ENCODE measurements around the gene GAS7. TPM values are rescaled to one million over a fixed set of nuclear protein-coding genes. Genes with fewer than 3 reads are reported as not detected.

The GAS7 gene
- total RNA-seq, 2 experiments from 2014 or later, result 0.60 to 1.3 TPM

GRCh38 chr17:9971991-9972390 lies 226.4 kb downstream of the GAS7 start:
- Mint-ChIP-seq H3K4me1 (no peaks in the 10 kb centered on the region), H3K36me3 (ENCODE audit: low read depth) (no peaks in the 10 kb centered on the region), H3K9me3 (ENCODE audit: low read depth) (no peaks in the 10 kb centered on the region), H3K27me3 (no peaks in the 10 kb centered on the region), H3K4me3 (no peak overlapping the region), H3K27ac (no peak overlapping the region)
- ChIA-PET CTCF (interaction anchor here (0.8 kb wide), 1 partner anchor 12 kb away, joined by 4 read pairs; no protein-coding TSS in a partner anchor), POLR2A (no interaction called here)
- no peak for ATAC-seq
- no peak for DNase-seq
- intact Hi-C loops (cut with DNase I, micrococcal nuclease), result no loop called here

GRCh38 chr17:9969301-9969935 lies 229.0 kb downstream of the GAS7 start:
- Mint-ChIP-seq H3K27me3 (peaks cover 1% of the 10 kb centered on the region), H3K4me1 (no peaks in the 10 kb centered on the region), H3K27ac (no peak overlapping the region), H3K4me3 (no peak overlapping the region), H3K36me3 (ENCODE audit: low read depth) (no peaks in the 10 kb centered on the region), H3K9me3 (ENCODE audit: low read depth) (no peaks in the 10 kb centered on the region)
- ATAC-seq (no peak), DNase-seq (no peak)
- intact Hi-C loops (cut with DNase I, micrococcal nuclease), result loop anchor here in 1 of 2 experiments (10.0 kb wide), 1 partner anchor 655 kb away; no protein-coding TSS in a partner anchor
- ChIA-PET POLR2A (no interaction called here), CTCF (interaction anchor here (0.6 to 0.7 kb wide), 2 partner anchors 9 to 65 kb away, joined by 3 to 4 read pairs; no protein-coding TSS in a partner anchor)

DNA sequence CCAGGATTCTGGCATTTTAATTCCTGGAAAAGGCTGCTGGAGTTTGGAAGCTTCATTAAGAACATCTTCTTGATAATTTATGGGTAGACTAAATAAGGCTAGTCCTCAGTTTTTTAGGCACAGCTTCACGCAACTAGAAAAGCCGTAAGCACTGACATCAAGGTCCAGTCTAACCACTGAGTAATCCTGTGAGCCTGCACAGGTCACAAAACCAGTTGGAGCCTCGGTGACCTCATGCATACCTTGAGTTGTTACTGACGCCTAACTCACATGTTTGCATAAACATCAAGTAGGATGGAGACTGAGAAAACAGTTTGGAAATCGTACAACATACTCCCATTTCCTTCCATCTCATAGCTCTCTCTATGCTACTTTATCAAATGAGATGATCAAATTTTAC lies 229.5 kb downstream of the GAS7 start:
- ATAC-seq, result no peak
- intact Hi-C loops (cut with DNase I, micrococcal nuclease), result loop anchor here in 1 of 2 experiments (10.0 kb wide), 1 partner anchor 656 kb away; no protein-coding TSS in a partner anchor
- no peak for DNase-seq
- H3K9me3 Mint-ChIP-seq (ENCODE audit: low read depth), result no peaks in the 10 kb centered on the region
- H3K36me3 Mint-ChIP-seq (ENCODE audit: low read depth), result no peaks in the 10 kb centered on the region
- ChIA-PET CTCF (interaction anchor here (0.7 to 1.2 kb wide), 2 partner anchors 9 to 256 kb away, joined by 3 to 5 read pairs; no protein-coding TSS in a partner anchor), POLR2A (no interaction called here)
- no peak overlapping the region for H3K27ac Mint-ChIP-seq
- peaks cover 1% of the 10 kb centered on the region for H3K27me3 Mint-ChIP-seq
- no peaks in the 10 kb centered on the region for H3K4me1 Mint-ChIP-seq
- H3K4me3 Mint-ChIP-seq, result no peak overlapping the region

DNA sequence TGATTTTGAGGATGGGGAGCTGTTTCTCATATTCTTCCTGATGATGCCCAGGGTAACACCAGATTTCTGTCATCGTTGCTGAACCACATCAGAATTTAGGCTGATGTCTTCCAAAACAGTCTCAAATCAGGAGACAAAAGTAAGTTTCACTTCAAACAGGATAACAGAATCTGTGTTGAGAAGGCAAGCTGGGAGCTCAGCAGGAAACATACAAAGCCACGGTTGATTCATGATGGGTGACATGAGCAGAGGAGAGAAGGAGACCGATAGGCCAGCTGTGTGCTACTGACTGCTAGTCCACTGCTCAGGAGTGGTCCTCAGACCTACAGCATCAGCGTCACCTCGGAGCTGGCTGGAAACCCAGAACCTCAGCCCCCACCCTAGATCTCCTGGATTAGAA lies 230.4 kb downstream of the GAS7 start:
- DNase-seq (no peak), ATAC-seq (no peak)
- Mint-ChIP-seq H3K9me3 (ENCODE audit: low read depth) (no peaks in the 10 kb centered on the region), H3K27me3 (peaks cover 1% of the 10 kb centered on the region), H3K4me1 (no peaks in the 10 kb centered on the region), H3K4me3 (no peak overlapping the region), H3K36me3 (ENCODE audit: low read depth) (no peaks in the 10 kb centered on the region), H3K27ac (no peak overlapping the region)
- POLR2A ChIA-PET, result no interaction called here
- intact Hi-C loops (cut with DNase I, micrococcal nuclease), result loop anchor here in 1 of 2 experiments (10.0 kb wide), 1 partner anchor 657 kb away; no protein-coding TSS in a partner anchor
- CTCF ChIA-PET, result interaction anchor here (1.2 to 1.7 kb wide), 3 partner anchors 19 to 257 kb away, joined by 3 to 5 read pairs (median 4); no protein-coding TSS in a partner anchor

DNA sequence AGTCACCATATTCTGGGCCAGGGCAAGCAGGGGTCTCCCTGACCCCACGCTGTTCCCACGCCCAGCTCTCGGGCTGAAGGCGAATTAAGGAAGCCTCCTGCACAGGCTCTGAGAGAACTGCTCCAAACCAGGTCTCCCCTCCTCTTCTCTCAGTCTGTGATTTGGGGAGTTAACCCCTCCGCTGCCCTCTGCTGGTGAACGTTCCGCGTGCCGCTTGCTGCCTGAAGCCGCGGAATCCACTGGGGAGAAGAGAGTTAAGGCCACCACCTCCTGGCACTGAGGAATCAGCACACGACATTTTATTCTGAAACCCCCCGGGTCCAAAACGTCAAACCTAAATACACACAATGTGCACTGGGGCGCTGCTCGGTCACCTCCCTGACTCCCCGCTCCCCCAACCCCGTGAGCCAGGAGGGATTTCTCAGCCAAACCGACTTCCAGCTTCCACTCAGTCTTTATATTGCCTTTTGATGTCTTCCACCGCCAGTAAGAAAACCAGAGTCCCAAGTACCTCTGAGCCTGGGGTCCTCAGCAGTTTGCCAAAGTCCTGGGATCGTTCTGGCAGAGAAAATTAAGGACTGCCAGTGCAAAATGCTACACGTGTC lies 238.9 kb downstream of the GAS7 start:
- CTCF ChIA-PET, result interaction anchor here (0.7 to 1.0 kb wide), 2 partner anchors 9 to 225 kb away, joined by 3 read pairs; no protein-coding TSS in a partner anchor
- peak; percentile 71 for DNase-seq
- intact Hi-C loops (cut with DNase I, micrococcal nuclease), result loop anchor here in 1 of 2 experiments (1.0 to 10.0 kb wide), 2 partner anchors 35 to 235 kb away; no protein-coding TSS in a partner anchor
- Mint-ChIP-seq H3K36me3 (ENCODE audit: low read depth) (no peaks in the 10 kb centered on the region), H3K4me1 (no peaks in the 10 kb centered on the region), H3K9me3 (ENCODE audit: low read depth) (no peaks in the 10 kb centered on the region), H3K27me3 (peaks cover 4% of the 10 kb centered on the region), H3K27ac (no peak overlapping the region), H3K4me3 (no peak overlapping the region)
- POLR2A ChIA-PET, result no interaction called here
- ATAC-seq, result no peak

GRCh38 chr17:9958586-9959281 lies 239.7 kb downstream of the GAS7 start:
- H3K4me1 Mint-ChIP-seq, result no peaks in the 10 kb centered on the region
- intact Hi-C loops (cut with DNase I, micrococcal nuclease), result loop anchor here in 1 of 2 experiments (1.0 to 10.0 kb wide), 2 partner anchors 34 to 234 kb away; no protein-coding TSS in a partner anchor
- no peak for ATAC-seq
- no peak for DNase-seq
- ChIA-PET POLR2A (no interaction called here), CTCF (interaction anchor here (0.6 to 1.0 kb wide), 3 partner anchors 34 to 660 kb away, joined by 3 read pairs; no protein-coding TSS in a partner anchor)
- H3K27me3 Mint-ChIP-seq, result peaks cover 4% of the 10 kb centered on the region
- no peak overlapping the region for H3K27ac Mint-ChIP-seq
- H3K36me3 Mint-ChIP-seq (ENCODE audit: low read depth), result no peaks in the 10 kb centered on the region
- no peak overlapping the region for H3K4me3 Mint-ChIP-seq
- H3K9me3 Mint-ChIP-seq (ENCODE audit: low read depth), result no peaks in the 10 kb centered on the region

DNA sequence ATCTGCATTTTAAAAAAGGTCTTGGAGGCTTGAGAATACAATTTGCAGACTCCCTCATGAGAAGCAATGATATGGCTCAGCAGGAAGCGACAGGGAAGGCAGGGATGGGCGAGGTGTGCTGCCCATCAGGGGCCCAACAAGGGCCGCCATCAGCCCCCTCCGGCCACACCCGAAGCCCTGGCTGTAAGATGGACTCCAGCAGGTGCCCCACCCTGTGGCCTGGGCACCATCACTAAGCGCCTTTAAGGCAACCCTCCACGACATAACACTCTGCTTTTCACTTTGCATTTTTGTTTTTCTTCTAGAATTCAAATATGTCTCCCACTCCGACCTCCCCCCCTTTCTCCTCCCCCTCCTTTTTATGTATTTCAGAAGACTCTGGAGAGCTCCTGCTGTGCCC lies 241.2 kb downstream of the GAS7 start:
- ChIA-PET CTCF (no interaction called here), POLR2A (no interaction called here)
- intact Hi-C loops (cut with DNase I, micrococcal nuclease), result loop anchor here in 1 of 2 experiments (10.0 kb wide), 1 partner anchor 232 kb away; no protein-coding TSS in a partner anchor
- no peaks in the 10 kb centered on the region for H3K4me1 Mint-ChIP-seq
- no peak overlapping the region for H3K27ac Mint-ChIP-seq
- DNase-seq (no peak), ATAC-seq (no peak)
- no peaks in the 10 kb centered on the region for H3K9me3 Mint-ChIP-seq (ENCODE audit: low read depth)
- H3K36me3 Mint-ChIP-seq (ENCODE audit: low read depth), result no peaks in the 10 kb centered on the region
- H3K27me3 Mint-ChIP-seq, result peaks cover 4% of the 10 kb centered on the region
- H3K4me3 Mint-ChIP-seq, result no peak overlapping the region

- no peak overlapping the region for H3K27ac Mint-ChIP-seq
- ATAC-seq (no peak), DNase-seq (no peak)
- CTCF ChIA-PET, result no interaction called here
- no peaks in the 10 kb centered on the region for H3K4me1 Mint-ChIP-seq
- peaks cover 4% of the 10 kb centered on the region for H3K27me3 Mint-ChIP-seq
- no peak overlapping the region for H3K4me3 Mint-ChIP-seq
- POLR2A ChIA-PET, result no interaction called here
- H3K36me3 Mint-ChIP-seq (ENCODE audit: low read depth), result no peaks in the 10 kb centered on the region
- intact Hi-C loops (cut with DNase I, micrococcal nuclease), result loop anchor here in 1 of 2 experiments (10.0 kb wide), 1 partner anchor 232 kb away; no protein-coding TSS in a partner anchor
- H3K9me3 Mint-ChIP-seq (ENCODE audit: low read depth), result no peaks in the 10 kb centered on the region
Observed at GRCh38 chr17:9956474-9957131, 241.8 kb downstream of the GAS7 start.

GRCh38 chr17:9953492-9953891 lies 244.9 kb downstream of the GAS7 start:
- no peaks in the 10 kb centered on the region for H3K4me1 Mint-ChIP-seq
- no peaks in the 10 kb centered on the region for H3K36me3 Mint-ChIP-seq (ENCODE audit: low read depth)
- ChIA-PET POLR2A (no interaction called here), CTCF (no interaction called here)
- H3K4me3 Mint-ChIP-seq, result no peak overlapping the region
- no peaks in the 10 kb centered on the region for H3K9me3 Mint-ChIP-seq (ENCODE audit: low read depth)
- intact Hi-C loops (cut with DNase I, micrococcal nuclease), result loop anchor here in 1 of 2 experiments (10.0 kb wide), 1 partner anchor 229 kb away; no protein-coding TSS in a partner anchor
- H3K27ac Mint-ChIP-seq, result no peak overlapping the region
- no peak for ATAC-seq
- H3K27me3 Mint-ChIP-seq, result no peaks in the 10 kb centered on the region
- no peak for DNase-seq

DNA sequence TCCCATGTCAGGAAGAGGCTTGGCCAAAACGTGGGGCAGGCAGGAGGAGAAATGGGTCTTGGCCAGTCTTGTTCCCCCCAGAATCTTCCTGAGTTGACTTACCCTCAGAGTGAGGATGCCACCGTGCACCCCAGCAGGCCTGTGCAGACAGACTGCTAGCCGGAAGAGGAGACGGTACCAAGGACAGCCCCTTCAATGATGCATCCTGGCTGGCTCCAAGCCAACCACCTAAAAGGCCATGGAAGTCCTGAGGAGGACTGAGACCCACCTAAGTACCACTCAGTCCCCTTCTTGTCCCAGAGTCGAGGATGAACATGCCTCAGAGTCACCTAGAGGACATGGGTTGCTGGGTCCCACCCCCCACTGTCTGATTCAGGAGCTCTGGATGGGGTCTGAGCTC lies 246.6 kb downstream of the GAS7 start:
- Mint-ChIP-seq H3K4me3 (no peak overlapping the region), H3K27ac (no peak overlapping the region), H3K36me3 (ENCODE audit: low read depth) (no peaks in the 10 kb centered on the region), H3K9me3 (ENCODE audit: low read depth) (no peaks in the 10 kb centered on the region), H3K4me1 (no peaks in the 10 kb centered on the region), H3K27me3 (no peaks in the 10 kb centered on the region)
- intact Hi-C loops (cut with DNase I, micrococcal nuclease), result loop anchor here in 1 of 2 experiments (10.0 kb wide), 1 partner anchor 227 kb away; no protein-coding TSS in a partner anchor
- ATAC-seq (no peak), DNase-seq (no peak)
- ChIA-PET POLR2A (no interaction called here), CTCF (interaction anchor here (0.6 kb wide), 1 partner anchor 18 kb away, joined by 4 read pairs; no protein-coding TSS in a partner anchor)

DNA sequence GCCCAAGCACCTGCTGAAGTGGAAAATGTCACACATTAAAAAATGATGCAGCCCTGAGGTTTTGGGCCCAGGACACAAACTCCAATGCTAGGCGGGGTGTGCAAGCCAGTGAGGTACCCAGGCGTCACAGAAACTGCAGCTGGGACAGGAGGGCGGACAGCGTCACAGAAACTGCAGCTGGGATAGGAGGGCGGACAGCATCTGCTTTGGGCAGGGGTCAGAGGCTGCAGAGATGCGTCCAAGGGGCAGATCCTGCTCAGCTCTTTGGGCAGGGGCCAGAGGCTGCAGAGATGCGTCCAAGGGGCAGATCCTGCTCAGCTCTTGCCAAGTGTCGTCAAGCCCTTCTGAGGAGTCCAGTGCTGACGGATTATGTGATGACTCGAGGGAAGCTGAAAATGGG lies 249.5 kb downstream of the GAS7 start:
- CTCF ChIA-PET, result no interaction called here
- POLR2A ChIA-PET, result no interaction called here
- H3K4me1 Mint-ChIP-seq, result no peaks in the 10 kb centered on the region
- H3K27me3 Mint-ChIP-seq, result no peaks in the 10 kb centered on the region
- H3K9me3 Mint-ChIP-seq (ENCODE audit: low read depth), result no peaks in the 10 kb centered on the region
- no peaks in the 10 kb centered on the region for H3K36me3 Mint-ChIP-seq (ENCODE audit: low read depth)
- intact Hi-C loops (cut with DNase I, micrococcal nuclease), result no loop called here
- H3K4me3 Mint-ChIP-seq, result no peak overlapping the region
- no peak for DNase-seq
- H3K27ac Mint-ChIP-seq, result no peak overlapping the region
- no peak for ATAC-seq

Measured in activated CD4-positive, alpha-beta T cell treated with anti-CD3 and anti-CD28 coated beads for 36 hours (primary cell).